ENCODE results near the gene ANK2.
"Not testable (repeated sequence)": the region's sequence is repeated elsewhere in the genome, so short reads cannot be mapped to it uniquely, and the experiment has no call there.

Gene ANK2

DNA sequence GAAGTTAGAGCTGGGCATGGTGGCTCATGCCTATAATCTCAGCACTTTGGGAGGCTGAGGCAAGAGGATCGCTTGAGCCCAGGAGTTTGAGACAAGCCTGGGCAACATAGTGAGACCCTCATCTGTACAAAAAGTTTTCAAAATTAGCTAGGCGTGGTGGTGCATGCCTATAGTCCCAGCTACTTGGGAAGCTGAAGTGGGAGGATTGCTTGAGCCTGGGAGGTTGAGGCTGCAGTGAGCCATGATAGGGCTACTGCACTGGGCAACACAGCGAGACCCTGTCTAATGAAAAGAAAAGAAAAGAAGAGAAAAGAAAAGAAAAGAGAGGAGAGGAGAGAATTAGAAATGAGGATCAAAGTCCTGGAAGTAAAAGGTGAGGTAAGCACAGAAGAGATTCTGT, 19.3 kb downstream of the ANK2 start:
- not testable (repeated sequence) for H3K4me3 Mint-ChIP-seq, ATAC-seq, H3K27me3 Mint-ChIP-seq, H3K9me3 Mint-ChIP-seq, H3K27ac Mint-ChIP-seq, H3K4me1 Mint-ChIP-seq, H3K36me3 Mint-ChIP-seq

DNA sequence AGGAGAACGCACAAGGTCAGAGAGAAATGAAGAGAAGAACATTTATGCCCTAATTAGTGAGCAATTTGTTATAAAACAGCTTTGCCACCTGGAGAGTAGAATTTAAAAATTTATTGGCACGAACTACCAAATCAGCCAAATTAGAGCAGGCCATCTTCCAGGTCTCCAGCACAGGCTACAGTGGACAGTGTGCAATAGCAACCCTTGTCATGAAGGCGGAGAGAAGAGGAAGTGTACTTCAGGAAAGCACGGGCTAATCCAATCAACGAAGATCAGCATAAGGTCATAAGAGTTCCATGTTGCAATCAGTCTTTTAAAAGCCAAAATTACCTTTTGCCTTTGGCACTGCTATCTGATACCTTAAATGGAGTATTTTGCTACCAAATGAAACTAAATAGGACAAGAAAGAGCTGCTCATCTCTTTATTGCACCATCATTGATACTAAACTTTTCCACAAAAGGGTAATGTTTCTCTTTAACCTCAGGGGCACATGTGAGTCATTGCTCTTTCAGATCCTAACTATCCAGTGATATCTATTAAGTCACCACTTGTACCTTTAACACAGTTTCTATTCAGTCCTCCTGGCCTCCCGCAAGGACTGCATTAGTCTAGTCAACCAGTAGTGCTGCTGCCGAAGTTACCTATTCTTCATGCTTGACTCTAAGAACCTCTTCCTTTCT, 19.9 kb downstream of the ANK2 start:
- no peaks in the 10 kb centered on the region for H3K4me1 Mint-ChIP-seq
- no peaks in the 10 kb centered on the region for H3K9me3 Mint-ChIP-seq
- H3K27me3 Mint-ChIP-seq: no peaks in the 10 kb centered on the region
- H3K4me3 Mint-ChIP-seq: no peak overlapping the region
- ATAC-seq: no peak
- no peak overlapping the region for H3K27ac Mint-ChIP-seq
- H3K36me3 Mint-ChIP-seq: no peaks in the 10 kb centered on the region

DNA sequence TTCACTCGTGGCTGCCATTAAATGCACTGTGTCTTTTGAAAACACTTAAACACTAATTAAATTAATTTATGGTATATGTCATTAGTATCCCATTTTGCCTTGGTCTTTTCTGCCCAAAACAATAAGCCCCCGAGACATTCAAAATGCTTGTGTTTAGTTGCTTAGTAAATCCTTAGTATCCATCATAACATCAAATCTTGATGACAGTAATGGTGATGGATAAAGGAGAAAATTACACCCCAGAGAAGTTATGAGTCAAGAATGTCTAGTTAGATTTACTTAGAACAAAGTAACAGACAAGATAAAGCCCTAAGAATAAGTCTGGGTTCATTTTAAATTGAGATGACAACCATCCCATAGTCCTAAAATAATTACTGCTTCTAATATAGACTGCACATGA, 21.3 kb downstream of the ANK2 start:
- no peak for ATAC-seq
- Mint-ChIP-seq H3K4me3 (no peak overlapping the region), H3K9me3 (no peaks in the 10 kb centered on the region), H3K36me3 (no peaks in the 10 kb centered on the region), H3K27ac (no peak overlapping the region), H3K4me1 (no peaks in the 10 kb centered on the region), H3K27me3 (no peaks in the 10 kb centered on the region)

- Mint-ChIP-seq H3K9me3 (no peaks in the 10 kb centered on the region), H3K27ac (no peak overlapping the region), H3K4me1 (no peaks in the 10 kb centered on the region), H3K4me3 (no peak overlapping the region), H3K36me3 (no peaks in the 10 kb centered on the region), H3K27me3 (no peaks in the 10 kb centered on the region)
- no peak for ATAC-seq
These were observed 21.8 kb downstream of the ANK2 start for GRCh38 chr4:113071274-113071673.

- Mint-ChIP-seq H3K9me3 (no peaks in the 10 kb centered on the region), H3K27ac (no peak overlapping the region), H3K4me1 (no peaks in the 10 kb centered on the region), H3K27me3 (no peaks in the 10 kb centered on the region), H3K4me3 (no peak overlapping the region), H3K36me3 (no peaks in the 10 kb centered on the region)
- no peak for ATAC-seq
These were observed 22.4 kb downstream of the ANK2 start for GRCh38 chr4:113071805-113072204.

GRCh38 chr4:113073451-113074005, 24.1 kb downstream of the ANK2 start:
- Mint-ChIP-seq H3K27ac (no peak overlapping the region), H3K9me3 (no peaks in the 10 kb centered on the region), H3K4me1 (no peaks in the 10 kb centered on the region), H3K27me3 (no peaks in the 10 kb centered on the region), H3K4me3 (no peak overlapping the region), H3K36me3 (no peaks in the 10 kb centered on the region)
- ATAC-seq: no peak

DNA sequence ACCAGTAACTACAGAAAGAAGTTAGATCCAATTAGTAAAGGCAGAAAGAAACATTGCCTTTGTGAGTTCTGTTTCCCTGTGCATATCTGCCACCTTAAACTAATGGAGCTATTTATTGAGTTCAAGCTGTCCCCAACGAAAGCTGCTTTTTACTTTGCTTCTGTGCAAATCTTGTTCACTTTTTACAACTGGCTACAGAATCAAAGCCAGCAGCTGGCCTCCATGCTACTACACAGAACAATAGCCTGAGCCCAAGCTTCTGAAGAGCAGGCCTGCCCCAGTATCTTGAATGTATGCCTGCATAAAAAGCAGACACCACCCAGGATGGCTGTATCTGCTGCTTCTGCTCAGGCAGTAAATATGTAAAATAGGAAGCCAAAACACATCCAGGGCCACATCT, 28.1 kb downstream of the ANK2 start:
- Mint-ChIP-seq H3K27me3 (no peaks in the 10 kb centered on the region), H3K9me3 (no peaks in the 10 kb centered on the region), H3K27ac (no peak overlapping the region), H3K4me3 (no peak overlapping the region), H3K4me1 (no peaks in the 10 kb centered on the region), H3K36me3 (no peaks in the 10 kb centered on the region)
- no peak for ATAC-seq

DNA sequence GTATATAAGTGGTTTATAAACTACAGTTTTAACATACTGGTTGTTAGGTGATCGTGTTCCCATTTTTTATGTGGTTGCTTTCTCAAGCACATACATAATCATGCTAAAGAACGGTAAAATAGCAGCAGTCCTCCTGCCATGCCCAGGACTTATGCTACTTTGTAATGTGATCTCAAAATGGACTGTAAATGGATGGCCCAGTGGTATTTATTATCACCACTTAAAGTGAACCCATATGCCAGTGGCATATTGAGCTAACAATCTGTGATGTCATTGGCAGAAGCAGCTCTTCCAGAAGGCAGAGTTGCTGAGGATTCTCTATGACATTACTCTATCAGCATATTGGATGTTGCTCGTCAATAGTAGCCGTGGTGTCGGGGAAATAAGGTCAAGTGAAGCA, 28.6 kb downstream of the ANK2 start:
- no peak for ATAC-seq
- Mint-ChIP-seq H3K4me1 (no peaks in the 10 kb centered on the region), H3K4me3 (no peak overlapping the region), H3K27ac (no peak overlapping the region), H3K27me3 (no peaks in the 10 kb centered on the region), H3K9me3 (no peaks in the 10 kb centered on the region), H3K36me3 (no peaks in the 10 kb centered on the region)

DNA sequence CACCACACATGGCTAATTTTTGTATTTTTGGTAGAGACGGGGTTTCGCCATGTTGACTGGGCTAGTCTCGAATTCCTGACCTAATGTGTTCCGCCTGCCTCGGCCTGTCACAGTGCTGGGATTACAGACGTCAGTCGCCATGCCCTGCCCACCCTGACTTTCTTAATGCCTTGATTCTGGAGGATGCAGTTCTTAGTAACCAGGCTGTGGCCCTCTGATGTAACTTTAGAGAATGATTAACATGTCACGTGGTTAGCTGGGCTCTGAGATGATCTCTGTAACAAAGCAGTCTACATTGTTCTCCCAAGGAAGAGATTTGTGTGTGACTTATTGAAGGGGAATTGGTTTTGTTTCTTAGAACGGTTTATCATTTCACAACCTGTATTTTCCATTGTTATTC, 30.6 kb downstream of the ANK2 start:
- no peak for ATAC-seq
- H3K4me1 Mint-ChIP-seq: no peaks in the 10 kb centered on the region
- no peaks in the 10 kb centered on the region for H3K27me3 Mint-ChIP-seq
- no peaks in the 10 kb centered on the region for H3K9me3 Mint-ChIP-seq
- no peak overlapping the region for H3K4me3 Mint-ChIP-seq
- no peak overlapping the region for H3K27ac Mint-ChIP-seq
- H3K36me3 Mint-ChIP-seq: no peaks in the 10 kb centered on the region

- Mint-ChIP-seq H3K9me3 (no peaks in the 10 kb centered on the region), H3K4me3 (no peak overlapping the region), H3K4me1 (no peaks in the 10 kb centered on the region), H3K36me3 (no peaks in the 10 kb centered on the region), H3K27me3 (no peaks in the 10 kb centered on the region), H3K27ac (no peak overlapping the region)
- ATAC-seq: no peak
These were observed 31.2 kb downstream of the ANK2 start for GRCh38 chr4:113080624-113081023.

DNA sequence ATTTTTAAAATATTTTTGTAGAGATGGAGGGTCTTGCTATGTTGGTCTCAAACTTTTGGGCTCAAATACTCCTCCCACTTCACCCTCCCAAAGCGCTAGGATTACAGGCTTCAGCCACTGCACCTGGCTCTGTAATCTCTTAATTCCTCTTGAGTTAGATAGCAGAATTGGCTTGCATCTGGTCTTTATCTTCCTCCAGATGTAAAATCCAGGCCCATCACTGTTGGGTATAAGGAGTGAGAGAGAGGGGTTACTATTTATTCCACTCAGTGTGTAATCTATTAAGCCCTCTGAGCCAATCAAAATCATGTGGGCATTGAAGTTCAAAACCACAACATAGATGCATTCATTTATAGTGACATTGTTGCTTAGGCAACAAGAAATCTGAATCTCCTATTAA, 33.9 kb downstream of the ANK2 start:
- H3K4me1 Mint-ChIP-seq: no peaks in the 10 kb centered on the region
- no peaks in the 10 kb centered on the region for H3K36me3 Mint-ChIP-seq
- no peak for ATAC-seq
- H3K4me3 Mint-ChIP-seq: no peak overlapping the region
- no peaks in the 10 kb centered on the region for H3K9me3 Mint-ChIP-seq
- no peak overlapping the region for H3K27ac Mint-ChIP-seq
- H3K27me3 Mint-ChIP-seq: no peaks in the 10 kb centered on the region

GRCh38 chr4:113086172-113086695, 36.8 kb downstream of the ANK2 start:
- Mint-ChIP-seq H3K9me3 (no peaks in the 10 kb centered on the region), H3K36me3 (no peaks in the 10 kb centered on the region), H3K4me3 (no peak overlapping the region), H3K27ac (no peak overlapping the region), H3K27me3 (no peaks in the 10 kb centered on the region), H3K4me1 (no peaks in the 10 kb centered on the region)
- peak; percentile 52 for ATAC-seq

DNA sequence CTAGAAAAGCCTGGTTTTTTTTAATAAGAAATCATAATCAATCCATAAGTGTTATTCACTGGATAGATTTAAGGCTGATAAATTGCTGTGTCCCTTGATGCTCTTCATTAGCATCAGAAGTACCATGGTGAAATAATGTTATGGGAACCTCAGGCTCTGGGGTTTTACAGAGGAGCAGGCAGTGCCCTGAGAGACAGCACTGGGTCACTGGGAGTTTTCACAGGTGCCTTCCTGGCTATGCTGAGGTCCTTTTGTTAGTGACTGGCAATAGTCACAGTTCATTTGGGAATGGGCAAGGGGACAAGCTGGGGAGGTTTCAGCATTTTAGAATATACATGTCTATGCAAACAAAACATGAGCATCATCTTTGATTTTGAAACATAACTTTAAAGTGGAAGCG, 38.6 kb downstream of the ANK2 start:
- no peak overlapping the region for H3K27ac Mint-ChIP-seq
- no peaks in the 10 kb centered on the region for H3K27me3 Mint-ChIP-seq
- no peaks in the 10 kb centered on the region for H3K36me3 Mint-ChIP-seq
- no peak overlapping the region for H3K4me3 Mint-ChIP-seq
- no peak for ATAC-seq
- H3K4me1 Mint-ChIP-seq: no peaks in the 10 kb centered on the region
- H3K9me3 Mint-ChIP-seq: no peaks in the 10 kb centered on the region

DNA sequence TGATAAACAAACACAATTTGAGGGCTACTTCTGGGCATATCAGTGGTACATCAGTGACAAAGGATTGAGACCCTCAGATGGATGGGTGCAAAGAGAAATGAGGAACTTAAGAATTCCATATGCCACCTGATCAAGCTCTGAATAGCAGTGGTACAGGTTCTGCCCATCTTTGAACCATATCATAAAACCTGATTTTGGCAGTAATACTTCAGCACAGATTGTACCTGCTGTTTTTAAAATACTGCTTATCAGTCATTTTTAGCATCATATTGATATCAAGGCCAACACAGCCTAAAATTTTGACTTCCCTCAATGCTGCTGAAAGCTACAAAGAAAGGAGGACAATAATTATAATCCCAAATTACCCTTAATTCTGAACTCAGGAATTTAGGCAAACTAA, 41.5 kb downstream of the ANK2 start:
- ATAC-seq: no peak
- no peaks in the 10 kb centered on the region for H3K36me3 Mint-ChIP-seq
- H3K27ac Mint-ChIP-seq: no peak overlapping the region
- no peaks in the 10 kb centered on the region for H3K4me1 Mint-ChIP-seq
- H3K9me3 Mint-ChIP-seq: no peaks in the 10 kb centered on the region
- H3K4me3 Mint-ChIP-seq: no peak overlapping the region
- no peaks in the 10 kb centered on the region for H3K27me3 Mint-ChIP-seq

DNA sequence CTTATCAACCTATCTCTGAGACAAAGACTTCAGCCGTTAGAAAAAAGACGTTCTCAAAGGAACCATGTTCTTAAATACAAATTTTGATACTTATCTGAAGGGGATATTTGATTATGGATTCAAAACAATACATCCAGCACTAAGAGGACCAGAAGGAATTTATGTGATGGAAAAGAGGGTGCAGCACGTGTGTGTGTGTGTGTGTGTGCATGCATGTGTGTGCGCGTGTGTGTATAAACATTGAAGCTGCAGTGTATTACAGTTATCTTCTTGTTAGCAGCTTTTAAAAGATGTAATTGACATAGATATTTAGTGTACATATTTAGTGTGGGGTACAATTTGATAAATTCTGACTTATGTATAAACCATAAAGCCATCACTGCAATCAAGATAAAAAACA, 44.9 kb downstream of the ANK2 start:
- Mint-ChIP-seq H3K4me3 (no peak overlapping the region), H3K9me3 (no peaks in the 10 kb centered on the region)

DNA sequence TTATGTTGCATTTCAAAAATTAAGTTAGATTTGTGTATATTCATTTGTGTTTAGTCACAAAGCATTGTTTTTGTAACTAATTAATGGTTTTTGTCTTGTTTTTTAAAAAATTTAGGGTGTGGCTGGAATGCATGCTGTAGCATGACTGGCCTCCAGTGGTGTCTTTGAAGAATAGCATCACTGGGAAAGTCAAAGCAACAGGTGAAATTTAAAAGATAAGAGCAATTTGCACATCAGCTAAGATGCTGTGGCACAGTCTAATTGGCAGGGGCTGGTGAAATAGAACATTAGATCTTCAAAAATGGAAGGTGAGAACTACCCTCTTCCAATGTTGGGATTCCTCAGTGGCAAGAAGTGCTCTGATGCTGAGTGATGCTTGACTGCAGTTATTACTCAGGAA, 45.3 kb downstream of the ANK2 start:
- Mint-ChIP-seq H3K4me3 (no peak overlapping the region), H3K4me1 (no peaks in the 10 kb centered on the region), H3K36me3 (no peaks in the 10 kb centered on the region), H3K27me3 (no peaks in the 10 kb centered on the region), H3K9me3 (no peaks in the 10 kb centered on the region), H3K27ac (no peak overlapping the region)
- ATAC-seq: no peak

More for the DNA sequence above, 44.9 kb downstream of the ANK2 start:
- H3K36me3 Mint-ChIP-seq: no peaks in the 10 kb centered on the region
- no peaks in the 10 kb centered on the region for H3K4me1 Mint-ChIP-seq
- H3K27ac Mint-ChIP-seq: no peak overlapping the region
- no peak for ATAC-seq
- H3K27me3 Mint-ChIP-seq: no peaks in the 10 kb centered on the region
